Muscle layer of duodenum (tissue), 2 donors: Measurements from ENCODE around the gene DUSP14.
"Not testable (repeated sequence)": the region's sequence is repeated elsewhere in the genome, so short reads cannot be mapped to it uniquely, and the experiment has no call there.

Source experiments
- H3K27ac ChIP-seq: one replicate; pipeline ENCODE4 v1.7.0; 2013; ENCODE audit warnings: mild to moderate bottlenecking, low read length
- H3K27me3 ChIP-seq: one replicate; pipeline ENCODE4 v1.7.0; 2013; ENCODE audit warnings: low read depth, mild to moderate bottlenecking, control low read depth, low read length
- H3K36me3 ChIP-seq, 2 donors: one replicate each; pipeline ENCODE4 v1.7.0; 2013; ENCODE audit warnings: low read length in 2 of 2, control low read depth in 1 of 2, mild to moderate bottlenecking in 1 of 2; ENCODE audit not compliant: insufficient read depth in 2 of 2, control insufficient read depth in 1 of 2
- H3K4me1 ChIP-seq, 2 donors: one replicate each; pipeline ENCODE4 v1.7.0; 2013; ENCODE audit warnings: low read length in 2 of 2, mild to moderate bottlenecking in 2 of 2, control low read depth in 1 of 2, moderate library complexity in 1 of 2; ENCODE audit not compliant: insufficient read depth in 2 of 2, control insufficient read depth in 1 of 2
- H3K4me3 ChIP-seq, 2 donors: one replicate each; pipeline ENCODE4 v1.7.0; 2013; ENCODE audit warnings: low read length in 2 of 2, low read depth in 1 of 2, mild to moderate bottlenecking in 1 of 2
- H3K9me3 ChIP-seq, 2 donors: one replicate each; pipeline ENCODE4 v1.7.0; 2013; ENCODE audit warnings: low read length in 2 of 2, control low read depth in 1 of 2, mild to moderate bottlenecking in 1 of 2; ENCODE audit not compliant: control insufficient read depth in 1 of 2
- donor health status: healthy.

Gene DUSP14

DNA sequence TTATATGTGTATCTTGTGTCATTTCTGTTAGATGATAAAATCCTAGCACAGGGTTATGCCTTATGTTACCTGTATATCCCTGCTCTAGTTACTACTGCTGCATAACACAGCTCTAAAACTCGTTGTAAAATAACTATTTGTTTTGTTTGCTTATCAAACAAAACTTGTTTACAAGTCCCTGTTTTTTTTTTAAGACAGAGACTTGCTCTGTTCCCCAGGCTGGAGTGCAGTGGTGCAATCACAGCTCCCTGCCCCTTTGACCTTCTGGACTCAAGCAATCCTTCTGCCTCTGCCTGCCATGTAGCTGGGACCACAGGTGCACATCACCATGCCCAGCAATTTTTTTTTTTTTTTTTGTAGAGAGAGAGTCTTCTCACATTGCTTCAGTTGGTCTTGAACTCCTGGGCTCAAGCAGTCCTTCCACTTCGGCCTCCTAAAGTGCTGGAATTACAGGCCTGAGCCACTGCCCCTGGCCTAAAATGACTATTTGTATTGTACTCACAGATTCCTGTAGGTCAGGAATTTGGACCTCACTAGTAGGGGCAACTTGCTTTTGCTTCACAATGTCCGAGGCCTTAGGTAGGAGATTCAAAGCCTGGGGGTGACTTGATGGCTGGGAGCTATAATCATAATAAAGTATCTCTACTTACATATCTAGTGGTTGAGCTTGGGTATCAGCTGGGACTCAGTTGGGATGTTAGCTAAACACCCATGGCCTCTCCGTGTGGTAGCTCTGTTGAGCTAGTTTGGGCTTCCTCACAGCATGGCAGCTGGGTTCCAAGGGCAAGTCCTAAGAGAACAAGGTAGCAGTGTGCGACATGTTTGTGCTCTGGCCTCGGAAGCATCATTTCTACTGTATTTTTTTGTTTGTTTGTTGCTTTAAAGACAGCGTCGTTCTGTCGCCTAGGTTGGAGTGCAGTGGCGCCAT, 12.6 kb downstream of the DUSP14 start:
- no peaks in the 10 kb centered on the region for H3K4me1 ChIP-seq
- H3K36me3 ChIP-seq: no peaks in the 10 kb centered on the region
- no peak overlapping the region for H3K4me3 ChIP-seq
- H3K9me3 ChIP-seq: no peaks in the 10 kb centered on the region
- no peaks in the 10 kb centered on the region for H3K27me3 ChIP-seq
- no peak overlapping the region for H3K27ac ChIP-seq

DNA sequence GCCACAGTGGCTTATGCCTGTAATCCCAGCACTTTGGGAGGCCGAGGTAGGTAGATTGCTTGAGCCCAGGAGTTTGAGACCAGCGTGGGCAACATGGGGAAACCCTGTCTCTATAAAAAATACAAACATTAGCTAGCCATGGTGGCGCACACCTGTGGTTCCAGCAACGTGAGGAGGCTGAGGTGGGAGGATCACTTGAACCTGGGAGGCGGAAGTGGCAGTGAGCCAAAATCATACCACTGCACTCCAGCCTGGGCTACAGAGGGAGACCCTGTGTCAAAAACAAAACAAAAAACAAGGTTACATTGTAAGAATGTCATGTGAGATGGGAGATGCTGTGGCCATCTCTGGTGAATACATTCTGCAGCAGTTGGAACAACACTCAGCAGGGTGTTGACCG, 13.5 kb downstream of the DUSP14 start:
- Histone ChIP-seq H3K27ac (no peak overlapping the region), H3K27me3 (no peaks in the 10 kb centered on the region), H3K4me3 (no peak overlapping the region), H3K9me3 (no peaks in the 10 kb centered on the region), H3K36me3 (no peaks in the 10 kb centered on the region), H3K4me1 (no peaks in the 10 kb centered on the region)

DNA sequence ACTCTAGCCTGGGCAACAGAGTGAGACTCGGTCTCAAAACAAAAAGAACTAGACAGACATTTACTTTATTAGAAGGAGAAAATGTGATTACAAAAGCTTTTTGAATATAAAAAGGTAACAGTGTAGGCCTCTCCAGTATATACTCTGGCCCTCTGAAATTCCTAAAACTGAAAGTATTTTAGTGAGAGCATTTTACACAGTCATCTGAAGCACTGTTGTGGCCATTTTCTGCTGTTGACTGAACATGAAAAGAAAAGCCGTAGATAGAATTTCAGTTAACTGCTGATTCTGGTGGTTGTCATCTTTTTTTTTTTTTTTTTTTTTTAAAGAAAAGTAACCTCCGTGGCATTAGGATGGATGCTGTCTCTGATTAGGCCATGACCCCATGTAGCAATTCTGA, 15.6 kb downstream of the DUSP14 start:
- H3K36me3 ChIP-seq: peaks cover 0 to 3% of the 10 kb centered on the region in 2 donors
- H3K27ac ChIP-seq: no peak overlapping the region
- no peaks in the 10 kb centered on the region for H3K27me3 ChIP-seq
- H3K4me3 ChIP-seq: no peak overlapping the region
- no peaks in the 10 kb centered on the region for H3K4me1 ChIP-seq
- no peaks in the 10 kb centered on the region for H3K9me3 ChIP-seq

DNA sequence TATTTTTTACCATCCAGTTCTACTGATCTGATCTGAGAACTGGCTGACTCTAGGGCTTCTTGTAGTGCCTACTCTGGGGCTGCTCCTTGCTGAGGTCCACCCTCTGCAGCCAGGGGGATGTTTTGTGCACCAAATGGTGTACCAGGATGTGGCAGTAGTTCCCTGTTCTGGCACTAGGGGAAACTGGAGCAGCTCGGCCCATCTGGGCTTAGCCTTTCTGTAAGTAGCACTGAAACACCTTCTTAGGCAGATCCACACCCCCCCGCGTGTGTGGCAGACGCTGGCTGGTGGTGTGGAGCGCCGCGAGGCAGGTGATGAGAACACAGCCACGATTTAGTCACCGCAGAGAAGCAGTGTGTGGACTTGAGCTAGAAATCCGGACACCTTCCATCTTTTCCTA, 17.0 kb downstream of the DUSP14 start:
- Histone ChIP-seq H3K36me3 (peaks cover 0 to 3% of the 10 kb centered on the region in 2 donors), H3K4me1 (no peaks in the 10 kb centered on the region), H3K27ac (no peak overlapping the region), H3K4me3 (no peak overlapping the region), H3K27me3 (no peaks in the 10 kb centered on the region), H3K9me3 (no peaks in the 10 kb centered on the region)

DNA sequence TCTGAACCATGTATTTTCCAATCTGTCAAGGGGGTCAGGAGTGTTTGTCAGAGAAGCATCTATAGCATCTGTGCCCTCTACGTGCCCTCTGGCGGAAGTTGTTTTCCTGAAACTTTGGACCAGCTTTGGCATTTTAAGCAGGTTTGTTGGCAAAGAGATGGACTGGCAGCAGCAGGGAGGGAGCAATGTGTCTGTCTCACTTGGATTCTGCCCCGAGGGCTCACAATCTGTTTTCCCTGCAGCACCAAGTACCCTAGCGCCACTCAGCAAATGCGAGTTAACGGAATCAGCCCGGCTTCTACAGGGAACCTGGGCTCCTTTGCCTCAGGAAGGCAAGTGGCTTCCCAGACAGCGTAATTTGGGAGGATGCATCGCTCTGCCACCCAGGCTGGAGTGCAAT, 17.4 kb downstream of the DUSP14 start:
- H3K4me3 ChIP-seq: no peak overlapping the region

GRCh38 chr17:37510056-37510455, 20.4 kb downstream of the DUSP14 start:
- no peak overlapping the region for H3K4me3 ChIP-seq
- H3K9me3 ChIP-seq: no peaks in the 10 kb centered on the region
- H3K27ac ChIP-seq: no peak overlapping the region

More for the DNA sequence above, 17.4 kb downstream of the DUSP14 start:
- Histone ChIP-seq H3K4me1 (no peaks in the 10 kb centered on the region), H3K27me3 (no peaks in the 10 kb centered on the region), H3K27ac (no peak overlapping the region), H3K9me3 (no peaks in the 10 kb centered on the region), H3K36me3 (peaks cover 2 to 5% of the 10 kb centered on the region in 2 donors)

GRCh38 chr17:37511642-37512041, 22.0 kb downstream of the DUSP14 start:
- not testable (repeated sequence) for H3K27me3 ChIP-seq, H3K4me1 ChIP-seq, H3K27ac ChIP-seq, H3K4me3 ChIP-seq, H3K9me3 ChIP-seq
- peaks cover 7 to 30% of the 10 kb centered on the region in 2 donors for H3K36me3 ChIP-seq

More at GRCh38 chr17:37510056-37510455, 20.4 kb downstream of the DUSP14 start:
- Histone ChIP-seq H3K27me3 (no peaks in the 10 kb centered on the region), H3K4me1 (no peaks in the 10 kb centered on the region), H3K36me3 (peaks cover 7 to 27% of the 10 kb centered on the region in 2 donors)

GRCh38 chr17:37512442-37513068, 22.9 kb downstream of the DUSP14 start:
- Histone ChIP-seq H3K27me3 (no peaks in the 10 kb centered on the region), H3K4me1 (peaks cover 0 to 8% of the 10 kb centered on the region in 2 donors), H3K36me3 (peaks cover 12 to 38% of the 10 kb centered on the region in 2 donors), H3K27ac (no peak overlapping the region), H3K9me3 (no peaks in the 10 kb centered on the region), H3K4me3 (no peak overlapping the region)

DNA sequence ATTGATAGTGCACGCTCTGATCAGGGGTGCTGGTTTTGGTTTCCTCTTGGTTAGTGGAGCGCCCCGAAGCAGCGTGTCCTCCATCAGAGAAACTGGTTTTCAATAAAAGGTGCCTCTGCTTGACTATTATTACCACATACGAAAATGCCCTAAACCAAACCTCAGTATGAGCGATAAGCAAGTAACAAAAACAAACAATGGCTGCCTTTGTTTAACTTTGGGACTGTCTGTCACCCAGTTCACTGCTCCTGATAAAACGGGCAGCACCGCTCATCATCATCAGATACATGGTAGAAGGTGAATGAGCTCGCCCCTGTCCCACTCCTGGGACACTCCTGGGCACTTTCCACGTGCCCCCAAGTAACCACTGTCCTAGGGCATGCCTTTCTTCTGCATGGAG, 24.0 kb downstream of the DUSP14 start:
- Histone ChIP-seq H3K9me3 (no peaks in the 10 kb centered on the region), H3K4me1 (peaks cover 0 to 8% of the 10 kb centered on the region in 2 donors), H3K27me3 (no peaks in the 10 kb centered on the region), H3K27ac (no peak overlapping the region), H3K4me3 (no peak overlapping the region), H3K36me3 (peaks cover 24 to 49% of the 10 kb centered on the region in 2 donors)

DNA sequence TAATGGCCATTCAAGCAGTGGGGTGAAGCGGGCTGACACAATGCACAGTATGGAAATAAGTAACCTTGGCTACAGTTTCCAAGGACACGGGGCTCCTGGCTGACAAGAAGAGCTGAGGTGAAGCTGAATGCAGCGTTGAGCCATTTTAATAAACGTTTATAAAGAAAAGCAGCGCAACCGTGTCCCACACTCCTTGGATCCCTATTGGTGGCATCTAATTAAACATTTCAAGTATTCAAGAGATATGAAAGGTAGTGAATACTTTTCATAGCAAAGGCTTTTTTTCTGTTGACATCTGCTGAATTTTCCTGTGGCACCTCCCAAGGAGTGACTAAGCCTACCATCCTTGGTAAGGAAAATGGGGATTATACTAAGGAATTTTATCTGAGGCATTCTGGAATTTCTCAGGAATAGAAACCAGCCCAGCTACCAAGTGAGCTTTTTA, 26.5 kb downstream of the DUSP14 start:
- Histone ChIP-seq H3K27ac (no peak overlapping the region), H3K27me3 (no peaks in the 10 kb centered on the region), H3K4me3 (no peak overlapping the region), H3K4me1 (peaks cover 0 to 8% of the 10 kb centered on the region in 2 donors), H3K9me3 (no peaks in the 10 kb centered on the region), H3K36me3 (peaks cover 43 to 65% of the 10 kb centered on the region in 2 donors)

GRCh38 chr17:37517881-37518280, 28.2 kb downstream of the DUSP14 start:
- Histone ChIP-seq H3K36me3 (peaks cover 45 to 59% of the 10 kb centered on the region in 2 donors), H3K4me3 (no peak overlapping the region), H3K27ac (no peak overlapping the region), H3K9me3 (no peaks in the 10 kb centered on the region), H3K27me3 (no peaks in the 10 kb centered on the region), H3K4me1 (peaks cover 0 to 8% of the 10 kb centered on the region in 2 donors)
